HG03460 (cell line): Measurements from ENCODE around the gene BMF.
A peak's percentile ranks its signal among the peaks of the same experiment; 100 is the strongest.
"Not testable (repeated sequence)": the region's sequence is repeated elsewhere in the genome, so short reads cannot be mapped to it uniquely, and the experiment has no call there.

ENCODE experiments used
- ATAC-seq: cut with Tn5 transposase; IDR thresholded peaks from one replicate; pipeline ENCODE4 v1.9.1; 2021; ENCODE audit not compliant: unreplicated experiment

The BMF gene

DNA sequence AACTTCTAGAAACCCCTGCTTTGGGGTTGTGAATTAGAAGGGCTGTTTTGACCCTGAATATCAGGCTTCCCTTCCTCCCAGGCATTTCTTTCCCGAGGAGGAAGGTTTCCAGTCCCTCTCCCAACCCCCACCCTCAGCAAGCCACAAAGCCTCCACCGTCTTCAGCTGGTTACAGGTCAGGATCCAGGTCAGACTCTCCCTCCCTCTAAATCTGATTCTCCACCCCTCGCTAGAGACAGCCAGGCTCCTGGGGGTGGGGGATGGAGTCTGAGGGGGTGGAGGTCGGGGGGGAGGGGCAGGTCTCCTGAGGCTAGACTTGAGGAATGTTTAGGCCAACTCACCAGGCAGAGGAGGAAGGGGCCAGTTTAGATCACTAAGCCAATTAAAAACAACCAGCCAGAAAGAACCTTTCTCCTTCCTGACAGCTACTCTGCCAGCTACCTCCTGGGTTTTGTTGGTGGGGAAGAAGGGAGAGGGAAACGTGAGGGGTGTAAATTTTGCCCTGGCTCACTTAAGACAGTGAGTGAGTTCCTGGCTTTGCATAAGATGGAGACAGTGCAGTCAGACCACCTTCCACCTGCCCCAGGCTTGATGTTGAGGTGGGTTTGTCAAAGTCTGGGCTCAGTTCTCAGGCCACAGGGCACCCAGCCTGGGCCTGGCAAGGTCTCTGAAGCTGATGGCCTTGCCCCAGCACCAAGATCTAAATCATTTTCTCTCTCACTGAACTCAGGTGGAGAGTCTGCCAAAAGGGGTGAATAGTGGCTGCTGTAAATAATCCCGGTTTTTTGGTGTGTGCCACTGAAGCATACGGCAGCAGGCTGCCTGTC is 19.5 kb downstream of the BMF start:
- ATAC-seq, result no peak

DNA sequence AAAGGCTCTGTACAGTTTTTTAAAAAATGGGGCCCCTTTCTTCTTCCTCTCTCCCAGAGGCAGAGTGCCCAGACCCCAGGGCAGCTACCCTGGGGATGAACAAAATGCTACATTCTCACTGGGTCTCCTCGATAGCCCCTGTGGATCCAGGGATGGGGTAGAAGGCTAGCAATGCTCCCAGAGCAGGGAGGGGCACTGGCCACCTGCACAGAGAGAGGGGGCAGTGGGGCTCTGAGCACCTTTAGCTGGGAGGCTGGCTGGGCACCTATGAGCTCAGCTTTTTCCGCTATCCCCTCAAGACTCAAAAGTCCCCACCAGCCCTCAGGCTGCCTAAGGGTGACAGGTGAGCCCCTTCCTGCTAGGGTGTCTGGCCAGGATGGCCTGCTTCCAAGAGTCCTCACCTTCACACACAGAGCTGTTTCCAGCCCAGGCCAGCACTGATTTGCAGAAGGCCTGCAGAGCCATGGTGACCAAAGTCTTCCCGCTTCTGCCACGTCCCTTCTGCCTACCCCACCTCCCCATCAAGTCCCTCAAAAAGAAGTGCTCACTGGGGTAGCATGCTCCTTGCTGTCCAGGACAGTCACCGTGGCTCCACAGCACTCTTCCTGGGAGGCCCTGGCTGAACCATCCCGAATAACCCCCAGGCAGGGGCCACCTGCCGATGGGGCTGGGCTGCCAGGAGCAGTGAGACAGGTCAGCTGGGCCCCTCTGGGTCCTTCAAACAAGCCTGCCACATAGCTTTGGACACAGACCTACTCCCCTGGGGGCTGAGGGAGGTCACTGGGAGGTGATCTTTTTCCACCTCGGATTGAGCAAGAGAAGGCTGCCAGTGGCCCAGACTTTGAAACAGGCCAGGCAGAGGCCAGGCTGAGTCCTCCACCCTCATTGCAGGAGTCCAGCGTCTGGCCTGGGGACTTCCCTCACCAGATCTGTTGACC is 20.4 kb downstream of the BMF start:
- no peak for ATAC-seq

DNA sequence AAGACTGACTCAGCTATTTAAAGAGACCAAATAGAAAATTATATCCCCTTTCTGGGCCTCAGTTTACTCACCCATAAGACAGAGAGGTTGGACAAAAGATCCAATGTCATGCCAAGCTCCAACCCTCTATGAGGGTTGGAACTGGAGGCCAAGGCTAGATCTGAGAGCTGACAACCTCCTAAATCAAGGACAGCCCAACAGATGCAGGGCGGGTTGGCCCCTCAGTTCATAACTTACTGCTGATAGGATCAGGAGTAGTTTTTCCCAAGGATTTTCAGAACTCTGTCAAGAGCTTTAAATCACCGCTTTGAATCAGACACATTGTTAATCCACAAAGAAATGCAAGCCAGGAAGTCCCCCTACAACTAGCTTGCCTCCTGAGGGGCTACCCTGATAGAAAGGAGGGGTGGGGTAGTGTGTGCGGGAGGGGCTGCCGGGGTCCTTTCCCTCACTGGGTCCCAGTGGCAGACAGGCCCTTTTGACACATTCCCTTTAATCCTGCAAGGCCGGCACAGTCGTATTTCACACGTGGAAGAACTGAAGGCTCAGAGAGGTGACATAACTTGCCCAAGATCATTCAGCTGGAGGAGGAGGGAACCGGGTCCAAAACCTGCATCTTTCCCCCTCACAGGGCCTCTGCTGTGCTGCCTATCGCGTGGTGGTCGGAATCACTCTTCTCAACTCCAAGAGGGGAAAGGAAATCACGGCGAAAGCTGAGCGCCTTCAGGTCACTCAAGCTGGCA is 21.4 kb downstream of the BMF start:
- ATAC-seq, result no peak

DNA sequence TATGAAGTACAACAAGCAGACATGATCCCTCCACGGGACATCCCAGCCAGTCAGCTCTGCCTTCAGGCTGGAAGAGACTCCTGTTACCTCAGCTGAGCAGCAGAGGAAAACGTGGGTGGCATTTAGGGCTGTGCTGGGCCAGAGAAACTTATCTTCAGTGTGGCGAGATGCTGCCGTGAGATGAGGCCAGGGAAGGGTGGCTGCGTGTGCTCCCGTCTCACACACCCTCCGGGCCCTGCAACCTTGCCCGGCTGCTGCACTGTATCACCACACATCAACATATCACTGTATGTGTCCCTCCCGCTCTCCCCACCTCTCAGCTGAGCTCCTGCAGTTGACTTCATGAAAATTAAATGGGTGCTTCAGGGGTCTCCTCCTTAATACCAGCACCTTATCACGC is 23.4 kb downstream of the BMF start:
- ATAC-seq, result no peak

DNA sequence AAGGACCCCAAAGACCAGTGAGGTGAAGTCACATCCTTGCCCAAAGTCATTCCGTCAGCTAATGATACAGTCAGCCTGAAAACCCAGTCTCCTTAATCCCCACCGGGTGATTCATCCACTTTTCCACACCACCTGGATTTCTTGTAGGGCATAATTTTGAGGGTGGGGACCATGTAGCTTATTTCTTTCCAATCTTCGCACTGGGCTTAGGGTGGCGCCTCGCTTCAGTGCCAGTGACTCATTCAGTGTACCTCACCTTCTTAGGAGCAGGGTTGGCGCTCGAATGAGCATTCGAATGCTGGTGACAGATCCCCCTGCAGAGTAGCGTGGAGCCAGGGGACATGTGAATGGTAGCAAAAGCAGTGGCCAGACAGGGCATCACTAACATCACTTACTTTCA is 24.0 kb downstream of the BMF start:
- ATAC-seq, result no peak

DNA sequence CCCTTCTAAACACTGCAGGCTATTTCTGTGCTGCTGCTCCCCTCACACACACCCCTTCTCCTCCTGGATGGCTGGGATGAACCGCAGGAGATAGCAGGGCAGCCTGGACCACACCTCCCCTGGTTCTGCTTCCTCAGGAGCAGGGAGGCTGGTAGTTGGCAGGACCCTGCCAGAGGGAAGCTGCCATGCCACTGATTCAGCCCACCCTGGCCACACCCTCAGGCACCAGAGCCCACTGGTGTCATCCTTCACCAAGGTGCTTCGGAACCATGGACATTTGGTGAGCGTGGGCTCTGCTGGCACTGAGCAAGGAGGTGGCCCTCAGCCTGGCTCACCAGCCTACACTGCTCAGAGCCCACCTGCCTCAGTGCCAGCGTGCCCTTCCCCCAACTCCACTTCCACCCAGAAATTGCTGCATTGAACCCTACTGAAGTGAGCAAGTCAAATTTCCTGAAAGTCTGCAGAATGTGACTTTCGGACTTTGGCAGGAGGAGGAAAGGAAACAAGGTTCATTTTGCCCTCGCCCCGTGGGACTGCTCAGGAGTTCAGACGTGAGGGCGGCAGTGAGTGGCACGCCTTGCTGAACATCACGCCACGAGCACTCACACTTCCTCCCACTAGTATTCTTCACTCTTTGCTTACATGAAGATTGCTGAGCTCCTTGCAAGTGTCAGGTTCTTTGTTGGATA is 26.3 kb downstream of the BMF start:
- no peak for ATAC-seq

DNA sequence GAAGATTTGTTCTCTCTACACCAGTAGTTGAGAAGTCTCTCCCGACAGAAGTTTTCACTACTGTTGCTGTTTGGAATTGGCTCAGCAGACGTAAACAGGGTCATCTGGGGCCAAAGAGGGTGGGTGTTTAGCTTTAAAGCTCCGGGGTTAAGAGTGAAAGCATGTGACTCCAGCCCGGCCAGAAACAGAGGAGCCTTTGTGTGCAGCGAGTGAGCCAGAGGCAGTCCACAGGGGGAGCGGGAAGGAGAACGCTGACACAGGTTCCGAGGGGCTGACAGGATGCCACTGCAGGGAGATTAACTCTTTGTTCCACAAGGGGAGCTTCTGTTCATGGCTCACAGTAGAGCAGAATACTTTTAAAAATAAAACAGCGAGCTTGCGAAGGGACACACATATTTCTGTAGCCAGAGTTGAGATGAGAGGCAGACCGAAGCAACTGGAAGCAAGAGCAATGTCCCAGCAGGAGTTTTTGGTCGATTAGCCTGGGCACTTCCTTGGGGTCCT is 26.9 kb downstream of the BMF start:
- ATAC-seq, result no peak

DNA sequence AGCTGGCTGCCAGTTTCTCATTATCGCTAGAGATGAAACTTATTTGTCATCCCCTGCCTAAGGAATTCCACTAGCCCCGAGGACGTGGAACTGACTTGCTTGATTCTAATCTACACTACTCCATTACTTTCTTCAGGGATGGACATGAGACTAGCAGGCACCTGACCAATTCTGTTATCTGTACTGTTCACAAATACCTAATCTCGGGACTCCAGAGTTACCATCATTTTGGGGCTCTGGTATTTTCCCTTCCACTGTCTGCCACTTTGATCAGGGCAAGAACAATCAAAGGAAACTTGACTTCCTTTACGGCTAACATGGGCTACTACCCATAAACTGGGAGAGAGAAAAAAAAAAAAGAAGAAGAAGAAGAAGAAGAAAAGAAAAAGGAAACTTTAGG is 27.8 kb downstream of the BMF start:
- no peak for ATAC-seq

DNA sequence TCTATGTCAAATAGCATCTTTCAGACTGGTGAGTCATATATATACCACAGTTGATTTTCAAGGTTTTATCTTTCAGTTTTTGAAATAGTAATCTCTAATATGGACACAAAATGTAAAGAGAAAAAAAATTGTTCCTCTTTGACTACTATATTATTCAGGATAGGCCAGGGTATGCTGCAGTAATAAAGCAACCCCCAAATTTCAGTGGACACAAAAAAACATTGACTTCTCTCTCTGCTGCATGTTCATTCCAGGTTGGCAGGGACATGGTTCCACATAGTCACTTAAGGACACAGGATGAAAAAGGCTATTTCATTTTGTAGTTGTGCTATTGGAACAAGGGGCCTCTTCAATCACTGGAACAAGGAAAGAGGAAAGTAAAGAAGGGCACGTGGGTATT is 28.6 kb downstream of the BMF start:
- no peak for ATAC-seq

DNA sequence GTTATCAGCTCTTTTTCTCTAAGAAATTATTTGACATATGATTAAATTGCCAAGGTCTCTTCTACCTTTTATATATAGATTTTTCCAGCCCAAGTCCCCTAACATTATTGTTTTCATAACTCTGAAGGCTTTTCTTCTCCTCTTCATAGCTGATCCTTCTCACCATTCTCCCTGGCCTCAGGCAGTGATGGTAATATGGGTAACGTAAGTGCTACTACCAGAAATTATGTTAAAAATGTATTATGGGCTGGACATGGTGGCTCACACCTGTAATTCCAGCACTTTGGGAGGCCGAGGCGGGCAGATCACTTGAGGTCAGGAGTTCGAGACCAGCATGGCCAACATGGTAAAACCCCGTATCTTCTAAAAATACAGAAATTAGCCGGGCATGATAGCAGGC is 29.2 kb downstream of the BMF start:
- ATAC-seq, result no peak

DNA sequence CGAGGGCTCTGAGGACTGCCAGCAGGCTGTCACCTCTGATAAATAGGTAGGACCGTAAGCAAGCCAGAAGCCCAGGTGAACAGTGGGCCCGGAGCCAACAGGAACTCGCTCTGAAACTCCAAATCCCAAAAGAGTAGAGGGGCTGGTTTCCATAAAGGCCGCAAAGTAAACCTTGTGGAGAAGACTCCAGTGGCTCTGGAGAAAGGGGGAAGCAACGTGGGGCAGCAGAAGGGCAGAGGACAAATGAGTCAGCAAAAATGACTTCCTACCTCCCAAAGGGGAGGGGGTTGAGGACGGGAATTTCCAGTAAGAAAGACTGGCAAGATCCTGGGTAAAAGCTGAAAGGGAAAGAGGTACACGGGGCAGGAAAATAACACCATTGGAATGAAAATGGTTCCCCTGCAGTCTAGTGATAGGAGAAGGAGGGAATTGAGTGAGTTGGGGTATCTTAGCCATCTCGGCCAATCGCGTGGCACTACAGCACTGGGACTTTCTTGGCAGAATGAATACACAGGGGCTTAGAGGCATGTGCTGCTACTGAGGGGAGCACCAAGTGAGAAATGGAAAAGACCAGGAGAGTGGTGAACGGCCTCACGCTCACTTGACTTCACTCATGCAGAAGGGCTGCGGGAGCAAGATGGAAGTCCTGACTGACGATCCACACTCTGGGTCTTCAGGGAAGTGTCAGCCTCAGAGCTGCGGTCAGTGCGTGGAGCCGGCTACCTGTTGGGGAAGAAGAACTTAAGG is 33.2 kb downstream of the BMF start:
- no peak for ATAC-seq

DNA sequence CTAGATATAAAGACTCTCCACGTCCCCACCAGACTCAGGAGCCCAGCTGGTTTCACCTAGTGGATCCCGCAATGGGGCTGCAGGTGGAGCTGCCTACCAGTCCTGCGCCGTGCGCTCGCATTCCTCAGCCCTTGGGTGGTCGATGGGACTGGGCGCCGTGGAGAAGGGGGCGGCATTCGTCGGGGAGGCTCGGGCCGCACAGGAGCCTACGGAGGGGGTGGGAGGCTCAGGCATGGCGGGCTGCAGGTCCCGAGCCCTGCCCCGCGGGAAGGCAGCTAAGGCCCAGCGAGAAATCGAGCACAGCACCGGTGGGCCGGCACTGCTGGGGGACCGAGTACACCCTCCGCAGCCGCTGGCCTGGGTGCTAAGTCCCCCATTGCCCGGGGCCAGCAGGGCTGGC is 34.0 kb downstream of the BMF start:
- not testable (repeated sequence) for ATAC-seq

DNA sequence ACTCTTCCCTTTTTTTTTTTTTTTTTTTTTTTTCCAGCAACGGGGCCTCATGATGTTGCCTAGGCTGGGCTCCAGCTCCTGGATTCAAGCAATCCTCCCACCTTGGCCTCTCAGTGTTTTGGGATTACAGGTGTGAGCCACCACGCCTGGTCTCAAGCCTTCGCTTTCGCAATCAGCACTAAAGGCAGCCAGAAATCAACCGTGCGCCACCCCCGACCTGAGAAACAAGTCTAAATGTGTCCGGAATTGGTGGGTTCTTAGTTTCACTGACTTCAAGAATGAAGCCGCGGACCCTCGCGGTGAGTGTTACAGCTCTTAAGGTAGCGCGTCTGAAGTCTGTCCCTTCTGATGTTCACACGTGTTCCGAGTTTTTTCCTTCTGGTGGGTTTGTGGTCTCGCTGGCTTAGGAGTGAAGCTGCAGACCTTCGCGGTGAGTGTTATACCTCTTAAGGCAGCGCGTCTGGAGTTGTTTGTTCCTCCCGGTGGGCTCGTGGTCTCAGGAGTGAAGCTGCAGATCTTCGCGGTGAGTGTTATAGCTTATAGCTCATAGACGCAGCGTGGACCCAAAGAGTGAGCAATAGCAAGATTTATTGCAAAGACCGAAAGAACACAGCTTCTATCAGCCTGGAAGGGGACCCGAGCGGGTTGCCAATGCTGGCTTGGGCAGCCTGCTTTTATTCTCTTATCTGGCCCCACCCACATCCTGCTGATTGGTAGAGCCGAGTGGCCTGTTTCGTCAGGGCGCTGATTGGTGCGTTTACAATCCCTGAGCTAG is 34.8 kb downstream of the BMF start:
- ATAC-seq, result not testable (repeated sequence)

DNA sequence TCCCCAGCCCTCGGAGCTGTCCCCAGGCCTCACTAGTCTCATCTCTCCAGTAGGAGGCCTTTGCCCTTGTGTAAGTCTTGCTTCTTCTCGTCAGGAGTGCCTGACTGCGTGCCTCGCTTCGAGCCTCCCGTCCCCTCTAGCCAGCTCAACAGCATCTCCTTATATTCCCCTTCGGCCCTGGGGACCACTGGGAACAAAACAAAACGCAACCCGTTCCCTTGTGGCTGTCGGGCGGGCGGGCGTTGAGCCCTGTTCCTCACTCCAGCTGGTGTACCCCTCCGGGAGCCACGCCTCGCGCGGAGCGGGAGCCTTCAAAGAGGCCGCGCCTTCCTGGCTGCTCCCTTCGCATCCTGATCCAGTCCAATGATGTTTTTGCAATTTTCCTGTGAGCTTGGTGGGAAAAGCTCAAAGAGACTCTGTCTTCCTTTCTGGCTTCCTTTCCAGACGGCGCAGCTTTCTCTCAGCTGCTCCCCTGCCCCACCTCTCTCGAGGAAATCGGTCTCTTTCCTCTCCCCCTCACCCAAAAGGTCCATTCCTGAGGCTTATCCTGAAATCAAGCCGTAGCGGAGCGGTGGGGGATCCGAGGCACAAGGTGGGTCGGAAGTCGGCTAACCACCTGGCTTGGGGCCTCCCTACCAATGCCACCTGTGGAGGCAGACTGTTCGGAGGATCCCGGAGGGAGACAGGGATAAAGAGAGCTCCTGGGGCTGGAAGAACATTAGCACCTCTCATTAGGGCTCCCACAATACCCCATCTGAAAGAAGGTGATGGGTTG is 36.3 kb downstream of the BMF start:
- no peak for ATAC-seq

DNA sequence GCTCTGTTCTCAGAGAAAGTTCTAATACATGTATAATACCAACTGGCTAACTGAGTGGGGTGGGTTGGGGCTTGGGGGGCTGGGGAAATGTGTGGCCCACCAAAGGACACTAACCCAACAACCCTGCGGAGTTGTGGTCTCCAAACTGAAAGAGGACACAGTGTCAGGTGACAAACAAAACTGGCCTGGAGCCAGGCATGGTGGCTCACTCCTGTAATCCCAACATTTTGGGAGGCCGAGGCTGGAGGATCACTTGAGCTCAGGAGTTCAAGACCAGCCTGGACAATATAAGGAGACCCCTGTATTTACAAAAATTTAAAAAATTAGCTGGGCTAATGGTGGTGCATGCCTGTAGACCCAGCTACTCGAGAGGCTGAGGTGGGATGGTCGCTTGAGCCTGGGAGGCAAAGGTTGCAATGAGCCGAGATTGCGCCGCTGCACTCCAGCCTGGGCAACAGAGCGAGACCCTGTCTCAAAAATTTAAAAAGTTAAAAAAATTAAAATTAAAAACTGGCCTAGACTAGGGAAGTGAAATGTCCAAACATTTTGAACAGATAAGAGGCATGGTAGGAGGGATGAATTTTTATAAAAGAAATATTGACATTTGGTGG is 38.0 kb downstream of the BMF start:
- ATAC-seq, result no peak

DNA sequence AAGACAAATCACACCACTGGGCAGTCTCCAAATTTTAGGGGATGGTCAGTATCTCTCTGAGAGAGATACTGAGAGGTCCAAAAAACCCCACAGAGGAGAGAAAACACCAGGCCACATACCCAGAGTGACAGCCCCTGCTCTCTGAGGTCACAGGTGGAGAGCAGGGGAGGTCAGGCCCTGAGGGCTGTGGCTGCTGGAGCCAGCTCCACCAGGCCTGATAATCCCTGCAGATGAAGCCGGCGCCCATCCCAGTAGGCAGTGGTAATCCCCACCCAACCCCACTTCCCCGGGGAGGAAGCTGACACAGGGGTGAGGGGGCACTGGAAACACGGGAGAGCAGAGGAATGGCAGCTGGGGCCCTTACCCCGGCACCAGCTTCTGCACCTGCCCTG is 38.5 kb downstream of the BMF start:
- no peak for ATAC-seq

DNA sequence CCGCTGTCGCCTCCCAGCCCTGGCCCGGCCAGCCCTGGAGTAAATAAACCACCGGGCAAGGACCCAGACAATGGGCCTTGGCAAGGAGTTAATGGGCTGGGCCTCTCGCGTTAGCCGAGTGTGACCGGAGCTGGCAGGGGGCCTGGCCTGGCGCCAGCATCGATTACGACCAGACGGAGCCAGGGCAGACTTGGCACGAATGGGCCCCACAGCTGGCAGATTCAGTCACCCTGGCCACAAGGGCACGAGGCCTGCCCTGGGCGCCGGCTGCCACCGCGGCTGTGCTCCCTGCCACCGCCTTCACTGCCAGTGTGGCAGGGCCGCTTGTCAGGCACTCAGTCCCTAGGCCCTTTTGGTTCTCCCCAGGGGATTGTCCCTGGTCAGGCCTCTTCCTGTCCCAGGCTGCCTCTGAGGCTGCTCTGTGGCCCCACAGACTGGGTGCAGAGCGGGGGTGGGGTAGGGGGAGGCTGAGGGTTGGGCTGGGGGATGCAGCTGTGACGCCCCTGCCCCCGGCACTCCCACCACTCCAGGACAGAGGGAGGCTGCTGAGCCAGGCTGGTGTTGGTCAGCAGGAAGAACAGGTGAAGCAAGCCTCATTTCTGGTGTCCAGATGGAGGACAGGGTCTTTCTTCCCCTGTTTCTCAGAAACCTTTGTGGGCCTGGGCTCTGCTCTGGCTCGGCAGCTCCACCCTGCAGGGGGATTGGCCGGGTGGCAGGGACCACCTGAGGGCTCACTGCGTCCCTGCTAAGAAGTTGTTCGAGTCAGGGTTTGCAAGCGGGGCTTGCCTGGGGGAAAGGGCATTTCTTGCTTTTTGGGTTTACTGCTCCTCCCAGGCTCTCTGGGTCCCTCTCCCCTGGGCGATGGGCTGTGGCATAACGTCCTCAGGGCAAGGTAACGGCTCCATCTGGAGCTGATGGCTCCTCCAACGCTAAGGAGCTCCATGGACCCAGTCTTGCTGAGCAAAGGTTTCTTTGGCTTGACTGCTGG is 39.2 kb downstream of the BMF start:
- ATAC-seq, result peak; percentile 69
